ENCODE results near the gene B4GALT6. TPM values are rescaled to one million over a fixed set of nuclear protein-coding genes. Genes with fewer than 3 reads are reported as not detected.
A peak's percentile ranks its signal among the peaks of the same experiment; 100 is the strongest.

The B4GALT6 gene
- total RNA-seq, 1 donor = 6.3 TPM

DNA sequence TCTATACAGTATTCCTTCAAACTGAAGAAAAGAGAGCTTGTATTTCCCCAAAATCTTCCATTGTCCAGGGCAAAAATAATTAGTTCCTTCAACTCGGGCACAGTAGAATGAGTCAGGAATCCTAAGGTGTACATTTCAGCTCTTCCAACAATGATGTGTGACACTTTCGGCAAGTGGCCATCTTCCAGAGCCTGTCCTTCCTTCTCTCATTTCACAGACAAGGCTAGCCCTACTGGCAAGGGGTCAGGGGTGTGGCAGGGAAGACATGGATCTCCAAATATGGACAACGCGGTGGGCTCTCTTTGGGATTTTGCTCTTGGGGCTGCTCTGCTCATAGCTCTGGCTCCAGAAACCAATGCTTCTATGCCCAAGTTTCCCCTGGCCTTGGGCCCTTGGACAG lies 6.0 kb downstream of the B4GALT6 start:
- no peak for DNase-seq (ENCODE audit: low read depth)
- no peak overlapping the region for H3K4me3 ChIP-seq (ENCODE audit: low read depth, low read length)
- TF ChIP-seq, protein P1, sequence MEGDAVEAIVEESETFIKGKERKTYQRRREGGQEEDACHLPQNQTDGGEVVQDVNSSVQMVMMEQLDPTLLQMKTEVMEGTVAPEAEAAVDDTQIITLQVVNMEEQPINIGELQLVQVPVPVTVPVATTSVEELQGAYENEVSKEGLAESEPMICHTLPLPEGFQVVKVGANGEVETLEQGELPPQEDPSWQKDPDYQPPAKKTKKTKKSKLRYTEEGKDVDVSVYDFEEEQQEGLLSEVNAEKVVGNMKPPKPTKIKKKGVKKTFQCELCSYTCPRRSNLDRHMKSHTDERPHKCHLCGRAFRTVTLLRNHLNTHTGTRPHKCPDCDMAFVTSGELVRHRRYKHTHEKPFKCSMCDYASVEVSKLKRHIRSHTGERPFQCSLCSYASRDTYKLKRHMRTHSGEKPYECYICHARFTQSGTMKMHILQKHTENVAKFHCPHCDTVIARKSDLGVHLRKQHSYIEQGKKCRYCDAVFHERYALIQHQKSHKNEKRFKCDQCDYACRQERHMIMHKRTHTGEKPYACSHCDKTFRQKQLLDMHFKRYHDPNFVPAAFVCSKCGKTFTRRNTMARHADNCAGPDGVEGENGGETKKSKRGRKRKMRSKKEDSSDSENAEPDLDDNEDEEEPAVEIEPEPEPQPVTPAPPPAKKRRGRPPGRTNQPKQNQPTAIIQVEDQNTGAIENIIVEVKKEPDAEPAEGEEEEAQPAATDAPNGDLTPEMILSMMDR (IDR thresholded peaks at IDR 0.05; ENCODE audit: insufficient read depth, low read length) = no peak

DNA sequence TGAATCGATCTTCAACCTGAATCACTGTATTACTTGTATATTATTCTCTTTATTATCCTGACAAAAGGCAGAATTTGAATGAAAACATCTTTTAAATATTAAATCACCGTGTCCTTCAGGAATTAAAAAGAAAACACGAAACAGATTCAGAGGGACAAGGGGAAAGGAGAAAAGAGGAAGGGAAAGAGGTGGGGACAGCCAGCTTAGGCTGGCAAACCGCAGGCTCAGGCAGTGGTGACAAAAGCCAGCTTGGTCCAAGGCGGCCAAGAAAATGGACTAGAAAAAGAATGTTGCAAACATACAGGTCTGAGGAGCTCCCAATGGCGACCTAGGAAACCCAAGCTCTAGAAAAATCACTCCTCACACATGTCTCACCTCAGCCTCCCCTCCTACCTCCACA lies 6.8 kb downstream of the B4GALT6 start:
- TF ChIP-seq, protein P1 (IDR thresholded peaks at IDR 0.05; ENCODE audit: insufficient read depth, low read length) = no peak
- no peak overlapping the region for H3K4me3 ChIP-seq (ENCODE audit: low read depth, low read length)
- no peak for DNase-seq (ENCODE audit: low read depth)

DNA sequence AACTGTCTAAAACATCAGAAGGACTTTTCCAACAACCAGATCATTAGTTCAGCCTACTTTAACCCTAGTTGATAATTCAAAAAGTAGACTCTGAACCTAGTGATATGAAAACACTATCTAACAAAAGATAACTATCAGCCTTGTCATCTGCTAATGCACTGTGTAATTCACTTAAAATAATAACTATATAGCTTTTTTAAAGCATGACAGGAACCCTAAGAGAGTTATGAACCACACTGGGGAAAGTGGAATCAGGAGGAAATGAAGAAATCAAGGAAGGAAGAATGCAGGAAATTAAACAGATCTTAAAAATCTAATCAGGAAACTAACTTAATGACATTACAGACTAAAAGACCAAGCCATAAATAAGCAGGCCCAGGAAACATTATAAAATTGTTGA lies 9.0 kb downstream of the B4GALT6 start:
- DNase-seq (ENCODE audit: low read depth) = no peak
- TF ChIP-seq, protein P1 (IDR thresholded peaks at IDR 0.05; ENCODE audit: insufficient read depth, low read length) = no peak
- no peak overlapping the region for H3K4me3 ChIP-seq (ENCODE audit: low read depth, low read length)

DNA sequence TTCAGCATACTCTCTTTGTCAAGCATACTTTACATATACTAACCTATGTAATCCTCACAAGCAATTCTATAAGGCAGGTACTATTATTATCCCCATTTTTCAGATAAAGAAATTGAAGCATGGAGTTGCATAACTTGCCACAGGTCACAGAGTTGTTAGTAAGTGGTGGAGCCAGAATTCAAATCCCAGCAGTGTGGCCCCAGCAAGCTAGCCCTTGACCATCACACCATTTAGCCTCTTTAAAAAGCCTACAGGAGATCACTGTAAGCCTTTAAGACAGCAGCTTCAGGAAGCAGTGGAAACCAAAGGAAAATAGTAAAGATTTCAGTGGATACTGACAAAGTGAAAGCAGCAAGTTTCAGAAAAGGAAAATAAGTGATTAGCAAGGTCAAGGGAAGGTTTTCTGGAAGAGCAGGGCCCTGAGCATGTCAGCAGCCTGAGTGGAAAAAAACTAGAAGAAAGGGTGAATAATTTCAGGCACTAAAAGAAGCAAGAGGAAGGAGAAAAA lies 11.7 kb downstream of the B4GALT6 start:
- H3K4me3 ChIP-seq (ENCODE audit: low read depth, low read length) = no peak overlapping the region
- TF ChIP-seq, protein P1 (IDR thresholded peaks at IDR 0.05; ENCODE audit: insufficient read depth, low read length) = no peak
- DNase-seq (ENCODE audit: low read depth) = no peak

DNA sequence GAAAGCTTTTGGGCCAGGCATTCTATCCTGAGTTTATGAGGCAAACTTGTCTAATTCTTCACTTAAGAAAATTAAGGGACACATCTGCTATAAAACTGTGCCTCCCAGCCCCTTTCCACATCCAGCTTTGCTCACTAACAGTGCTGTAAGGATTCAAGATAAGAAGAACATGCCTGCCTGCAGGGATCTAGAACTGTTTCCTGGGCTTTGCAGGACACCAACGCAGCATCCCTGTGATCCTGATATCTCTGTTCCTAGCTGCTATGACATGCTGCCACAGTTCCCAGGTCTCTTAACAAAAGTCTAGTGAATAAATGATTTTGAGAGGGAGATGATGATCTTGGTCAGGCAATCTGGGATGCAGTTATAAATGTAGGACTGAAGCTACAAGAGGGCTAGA lies 12.4 kb downstream of the B4GALT6 start:
- no peak overlapping the region for H3K4me3 ChIP-seq (ENCODE audit: low read depth, low read length)
- TF ChIP-seq, protein P1 (IDR thresholded peaks at IDR 0.05; ENCODE audit: insufficient read depth, low read length) = no peak
- no peak for DNase-seq (ENCODE audit: low read depth)

DNA sequence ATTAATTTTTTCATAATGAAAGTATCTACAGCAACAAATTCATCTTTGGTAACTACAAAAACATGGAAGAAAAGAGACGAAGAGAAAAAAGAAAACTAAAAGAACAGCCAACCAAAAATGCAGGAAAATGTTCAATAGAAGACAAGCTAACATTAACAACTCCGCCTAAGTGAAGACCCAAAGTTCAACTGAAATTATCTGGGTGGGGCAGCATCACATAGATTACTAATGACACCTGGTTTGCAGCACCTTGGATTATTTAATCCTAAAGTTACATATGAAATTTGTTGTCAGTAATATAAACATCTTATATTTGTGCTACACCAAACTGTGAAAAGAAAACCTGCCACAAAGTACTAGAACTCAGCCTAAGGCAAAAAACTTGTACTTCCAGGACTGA lies 14.8 kb downstream of the B4GALT6 start:
- no peak for DNase-seq (ENCODE audit: low read depth)
- H3K4me3 ChIP-seq (ENCODE audit: low read depth, low read length) = no peak overlapping the region
- TF ChIP-seq, protein P1 (IDR thresholded peaks at IDR 0.05; ENCODE audit: insufficient read depth, low read length) = no peak

DNA sequence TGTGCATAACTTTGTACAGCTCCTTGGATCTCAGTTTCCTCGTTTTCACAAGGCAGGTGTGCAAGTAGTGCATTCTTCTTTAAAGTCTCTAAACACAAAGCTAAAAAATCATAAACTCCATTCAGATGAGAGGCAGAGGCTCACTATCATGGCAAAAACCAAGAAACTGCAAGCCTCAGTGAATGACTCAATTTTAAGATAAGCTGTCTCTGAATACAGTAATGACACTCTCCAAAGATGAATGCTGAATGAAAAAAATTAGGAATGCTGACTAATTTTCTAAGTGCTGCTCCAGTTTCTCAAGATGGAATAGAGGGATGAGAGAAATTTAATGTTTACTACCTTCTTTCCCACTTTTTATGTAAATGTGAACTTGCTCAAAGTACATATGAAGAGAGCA lies 17.2 kb downstream of the B4GALT6 start:
- peak; percentile 72 for DNase-seq (ENCODE audit: low read depth)
- no peak overlapping the region for H3K4me3 ChIP-seq (ENCODE audit: low read depth, low read length)
- TF ChIP-seq, protein P1 (IDR thresholded peaks at IDR 0.05; ENCODE audit: insufficient read depth, low read length) = no peak
